ENCODE results near the gene TFB1M. TPM values are rescaled to one million over a fixed set of nuclear protein-coding genes. Genes with fewer than 3 reads are reported as not detected.

TFB1M gene
- total and polyA plus RNA-seq, 2 donors (not counting 3 experiments of a cell fraction or from before 2014, with no cell fraction given), result 12.9 to 35.5 TPM

GRCh38 chr6:155215906-155216305 lies 98.4 kb downstream of the TFB1M start:
- POLR2A ChIA-PET, result no interaction called here
- Histone ChIP-seq H3K27ac (ENCODE audit: insufficient read depth, low read depth, low read length) (no peak overlapping the region), H3K4me2 (ENCODE audit: insufficient read depth, low read length) (no peak overlapping the region), H3K79me2 (ENCODE audit: control insufficient read depth, insufficient read depth, low read length) (no peaks in the 10 kb centered on the region), H3K36me3 (ENCODE audit: control insufficient read depth in 2 of 2, extremely low read depth in 1 of 2, insufficient read depth in 2 of 2, low read length in 2 of 2) (no peaks in the 10 kb centered on the region), H3K9ac (replicated peaks; ENCODE audit: extremely low read depth, insufficient read depth, low read length) (no peak overlapping the region), H3K9me3 (replicated peaks; ENCODE audit: control insufficient read depth, insufficient read depth, low read length) (no peaks in the 10 kb centered on the region), H3K4me1 (ENCODE audit: control insufficient read depth, extremely low read depth, insufficient read depth, low read length) (no peaks in the 10 kb centered on the region), H3K9me1 (replicated peaks; ENCODE audit: control insufficient read depth, extremely low read depth, insufficient read depth, low read length) (no peaks in the 10 kb centered on the region), H3K27me3 (ENCODE audit: control insufficient read depth in 2 of 2, insufficient read depth in 2 of 2, low read length in 2 of 2) (no peaks in the 10 kb centered on the region), H2AFZ (ENCODE audit: low read depth, low read length) (no peak overlapping the region), H3K4me3 (replicated peaks in 1 of 3; ENCODE audit: insufficient read depth in 1 of 3, low read depth in 1 of 3, low read length in 3 of 3) (no peak overlapping the region), H4K20me1 (replicated peaks; ENCODE audit: control insufficient read depth, extremely low read depth, insufficient read depth, low read length) (no peaks in the 10 kb centered on the region)
- no TSS peak for BruUV-seq (replicated peaks)
- no peak for TF ChIP-seq POLR2AphosphoS5 (IDR thresholded peaks at IDR 0.05; ENCODE audit: insufficient read depth, low read depth, low read length)
- TF ChIP-seq MYC (IDR thresholded peaks at IDR 0.05; ENCODE audit: low read depth, low read length), result no peak
- TF ChIP-seq FOS (IDR thresholded peaks at IDR 0.05; ENCODE audit: borderline replicate concordance, insufficient read depth, low read length), result no peak
- no peak for TF ChIP-seq CTCF (IDR thresholded peaks at IDR 0.05; ENCODE audit: extremely low read depth in 1 of 2, insufficient read depth in 1 of 2, low read depth in 1 of 2, low read length in 2 of 2)
- no peak for TF ChIP-seq JUN (IDR thresholded peaks at IDR 0.05; ENCODE audit: borderline replicate concordance, insufficient read depth, insufficient read length, low read depth)
- no peak for TF ChIP-seq EZH2 (IDR thresholded peaks at IDR 0.05; ENCODE audit: borderline replicate concordance, low read depth, low read length, severe bottlenecking)
- TF ChIP-seq POLR2A (IDR thresholded peaks at IDR 0.05; ENCODE audit: low read depth, low read length), result no peak
- no peak for TF ChIP-seq GATA2 (IDR thresholded peaks at IDR 0.05; ENCODE audit: insufficient read depth, insufficient read length, low read depth, low read length)
- no peak for TF ChIP-seq MAX (IDR thresholded peaks at IDR 0.05; ENCODE audit: insufficient read depth, insufficient read length)
- DNase-seq (ENCODE audit: low read depth, low spot score) (no peak), FAIRE-seq (no peak)
- intact Hi-C loops (cut with micrococcal nuclease) (no loop called here), dilution Hi-C loops (cut with MboI; ENCODE audit: extremely low pct_ligation_motif_present, low sequenced_read_pairs) (no loop called here)
- CTCF ChIA-PET, result interaction anchor here (1.2 kb wide), 1 partner anchor 39 kb away, joined by 6 read pairs; no protein-coding TSS in a partner anchor

Measured in endothelial cell of umbilical vein (primary cell).